K562 (cell line): Measurements from ENCODE around the gene ZNF862. TPM values are rescaled to one million over a fixed set of nuclear protein-coding genes. Genes with fewer than 3 reads are reported as not detected.

Experiments
- CC2D1A ChIP-seq: fragments of 450-650 bp; IDR thresholded peaks from 2 replicates; pipeline ENCODE4 v1.6.1; 2017; ENCODE audit warnings: mild to moderate bottlenecking
- GTF2F1 ChIP-seq: IDR thresholded peaks from 2 replicates; pipeline ENCODE4 v1.6.1; 2011; ENCODE audit warnings: low read depth, low read length, improper control_type of control experiment
- KDM5B ChIP-seq: fragments of 200-600 bp; sonication (generic); IDR thresholded peaks from 2 replicates; pipeline ENCODE4 v1.6.1; 2012; ENCODE audit warnings: low read depth, mild to moderate bottlenecking, moderate library complexity, low read length, control low read depth, inconsistent platforms; ENCODE audit not compliant: insufficient replicate concordance
- KLF10 ChIP-seq: fragments of 250-450 bp; sonication (Bioruptor Pico); IDR thresholded peaks from 2 replicates; pipeline ENCODE4 v1.6.1; 2021; ENCODE audit warnings: matching md5 sums
- NONO ChIP-seq, 2 experiments: fragments of 200-400 bp in 1 of 2; fragments of 450-650 bp in 1 of 2; formaldehyde crosslinking in 1 of 2; IDR thresholded peaks; 2 replicates each; pipeline ENCODE4 v1.6.1; 2017; ENCODE audit warnings: low read depth in 2 of 2, mild to moderate bottlenecking in 2 of 2, moderate library complexity in 2 of 2, low read length in 1 of 2
- PTRF ChIP-seq: fragments of 450-650 bp; IDR thresholded peaks from 2 replicates; pipeline ENCODE4 v1.6.1; 2016; ENCODE audit warnings: mild to moderate bottlenecking, missing genetic modification characterization, missing compliant biosample characterization
- RAD21 ChIP-seq, 2 experiments: fragments of 250-450 bp in 1 of 2; fragments of 450-650 bp in 1 of 2; sonication (Bioruptor Pico) in 1 of 2; formaldehyde crosslinking in 1 of 2; IDR thresholded peaks in 1 of 2; conservative IDR thresholded peaks in 1 of 2; 2 replicates each; pipeline versions ENCODE4 v1.4.0 to v1.8.0; 2020 to 2022; ENCODE audit warnings: mild to moderate bottlenecking in 2 of 2, moderate library complexity in 1 of 2
- RBM25 ChIP-seq: fragments of 200-400 bp; formaldehyde crosslinking; IDR thresholded peaks from 2 replicates; pipeline ENCODE4 v1.6.1; 2018; ENCODE audit warnings: low read length, low read depth, moderate library complexity; ENCODE audit not compliant: severe bottlenecking
- RFX1 ChIP-seq: fragments of 450-650 bp; IDR thresholded peaks from 2 replicates; pipeline ENCODE4 v1.6.1; 2016; ENCODE audit warnings: mild to moderate bottlenecking, moderate library complexity
- SAFB ChIP-seq: fragments of 200-400 bp; formaldehyde crosslinking; IDR thresholded peaks from 2 replicates; pipeline ENCODE4 v1.6.1; 2017; ENCODE audit warnings: low read depth, low read length, borderline replicate concordance
- TCF7 ChIP-seq: sonication (generic); IDR thresholded peaks from 2 replicates; pipeline ENCODE4 v1.6.1; 2016; ENCODE audit warnings: antibody characterized with exemption, borderline replicate concordance
- XRCC5 ChIP-seq: fragments of 200-400 bp; formaldehyde crosslinking; IDR thresholded peaks from 2 replicates; pipeline ENCODE4 v1.6.1; 2017; ENCODE audit warnings: low read depth, mild to moderate bottlenecking, low read length
- ZKSCAN1 ChIP-seq: fragments of 150-350 bp; IDR thresholded peaks from 2 replicates; pipeline ENCODE4 v1.6.1; 2016; ENCODE audit warnings: low read depth, low read length
- polyA plus RNA-seq, 8 experiments: library from polyadenylated mRNA; depleted of rRNA in 4 of 8; stranded (reverse) in 5 of 8; unstranded in 3 of 8; fragments of >200 nt; fragmentation: Nextera tagmentation in 2 of 8; fragmentation: Illumina TruSeq in 1 of 8; extraction: Ambion mirVana in 2 of 8; extraction: Trizol in 1 of 8; gene quantifications; 2 replicates each; pipeline versions ENCODE4 v1.2.1 to v1.2.3, GENCODE V29; 2011 to 2014; ENCODE audit warnings: inconsistent platforms in 1 of 8, missing spikeins in 1 of 8
- total RNA-seq, 7 experiments: library from RNA; depleted of rRNA in 6 of 7; stranded (reverse); fragments of >200 nt in 6 of 7; fragmentation: Illumina TruSeq in 2 of 7; extraction: Trizol in 2 of 7; gene quantifications; 2 replicates each; pipeline versions ENCODE4 v1.2.1 to v1.2.3, GENCODE V29; 2011 to 2021; ENCODE audit warnings: low replicate concordance in 1 of 7
- TF ChIP-seq, protein P1 (sequence below): sonication (generic); formaldehyde crosslinking; IDR thresholded peaks from 2 replicates; pipeline ENCODE4 v1.8.0; 2022; ENCODE audit warnings: missing genetic modification reagents, mild to moderate bottlenecking, borderline replicate concordance
- TF ChIP-seq, protein P2 (sequence below): fragments of 250-450 bp; sonication (Bioruptor Pico); IDR thresholded peaks from 2 replicates; pipeline ENCODE4 v1.4.0; 2020; ENCODE audit warnings: mild to moderate bottlenecking, moderate library complexity, borderline replicate concordance
- TF ChIP-seq, protein P3 (sequence below): sonication (generic); formaldehyde crosslinking; IDR thresholded peaks from 2 replicates; pipeline ENCODE4 v1.8.1; 2023; ENCODE audit warnings: mild to moderate bottlenecking, missing genetic modification reagents, moderate library complexity
- TF ChIP-seq, protein P4 (sequence below): fragments of 200-800 bp; sonication (Bioruptor generic); IDR thresholded peaks from 2 replicates; pipeline ENCODE4 v1.6.1; 2017; ENCODE audit warnings: missing genetic modification characterization, missing compliant biosample characterization
- TF ChIP-seq, protein P5 (sequence below): fragments of 250-450 bp; sonication (Bioruptor Pico); IDR thresholded peaks from 2 replicates; pipeline ENCODE4 v1.5.0; 2021

Gene ZNF862
- total and polyA plus RNA-seq, 9 of the 15 experiments (the other 6 are each of a cell fraction or from before 2014, with no cell fraction given): 1.1 to 3.9 (median 2.6) TPM

DNA sequence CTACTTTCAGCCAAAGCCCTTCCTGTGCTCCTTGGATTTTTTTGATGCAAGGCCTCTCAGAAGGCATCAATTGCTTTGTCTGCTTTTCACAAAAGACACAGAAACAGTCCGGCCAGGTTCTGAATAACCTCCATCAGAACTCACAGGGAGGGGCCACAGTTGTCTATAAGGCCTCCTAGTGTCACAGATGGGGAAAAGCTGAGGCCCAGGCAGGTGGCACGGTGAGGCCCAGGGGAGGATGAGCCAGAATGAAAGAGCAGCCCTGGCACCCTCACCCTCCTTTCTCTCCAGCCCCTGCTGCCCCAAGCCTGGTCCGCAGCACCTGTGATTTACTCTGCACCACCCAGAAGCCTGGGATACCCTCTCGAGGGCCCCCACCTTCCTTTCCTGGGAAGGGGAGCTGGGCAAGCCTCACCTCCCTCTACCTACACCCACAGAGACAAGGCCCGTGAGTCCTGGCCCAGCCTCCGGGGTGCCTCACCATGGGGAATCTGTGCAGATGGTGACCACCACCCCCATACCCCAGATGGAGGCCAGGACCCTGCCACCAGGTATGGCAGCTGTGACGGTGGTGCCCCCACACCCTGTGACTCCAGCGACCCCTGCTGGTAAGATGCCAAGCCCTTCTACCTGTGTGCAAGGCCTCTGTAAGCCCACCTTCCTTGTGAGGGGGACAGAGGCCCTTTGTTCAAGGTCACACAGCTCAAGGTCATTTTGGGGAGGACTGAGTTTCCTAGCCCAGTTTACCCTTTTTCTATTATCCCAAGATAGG lies 38.6 kb upstream of the ZNF862 start (continued):
- TF ChIP-seq, protein P1, sequence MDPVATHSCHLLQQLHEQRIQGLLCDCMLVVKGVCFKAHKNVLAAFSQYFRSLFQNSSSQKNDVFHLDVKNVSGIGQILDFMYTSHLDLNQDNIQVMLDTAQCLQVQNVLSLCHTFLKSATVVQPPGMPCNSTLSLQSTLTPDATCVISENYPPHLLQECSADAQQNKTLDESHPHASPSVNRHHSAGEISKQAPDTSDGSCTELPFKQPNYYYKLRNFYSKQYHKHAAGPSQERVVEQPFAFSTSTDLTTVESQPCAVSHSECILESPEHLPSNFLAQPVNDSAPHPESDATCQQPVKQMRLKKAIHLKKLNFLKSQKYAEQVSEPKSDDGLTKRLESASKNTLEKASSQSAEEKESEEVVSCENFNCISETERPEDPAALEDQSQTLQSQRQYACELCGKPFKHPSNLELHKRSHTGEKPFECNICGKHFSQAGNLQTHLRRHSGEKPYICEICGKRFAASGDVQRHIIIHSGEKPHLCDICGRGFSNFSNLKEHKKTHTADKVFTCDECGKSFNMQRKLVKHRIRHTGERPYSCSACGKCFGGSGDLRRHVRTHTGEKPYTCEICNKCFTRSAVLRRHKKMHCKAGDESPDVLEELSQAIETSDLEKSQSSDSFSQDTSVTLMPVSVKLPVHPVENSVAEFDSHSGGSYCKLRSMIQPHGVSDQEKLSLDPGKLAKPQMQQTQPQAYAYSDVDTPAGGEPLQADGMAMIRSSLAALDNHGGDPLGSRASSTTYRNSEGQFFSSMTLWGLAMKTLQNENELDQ (CRISPR knock-in tag): no peak
- TF ChIP-seq TCF7: no peak
- TF ChIP-seq, protein P2, sequence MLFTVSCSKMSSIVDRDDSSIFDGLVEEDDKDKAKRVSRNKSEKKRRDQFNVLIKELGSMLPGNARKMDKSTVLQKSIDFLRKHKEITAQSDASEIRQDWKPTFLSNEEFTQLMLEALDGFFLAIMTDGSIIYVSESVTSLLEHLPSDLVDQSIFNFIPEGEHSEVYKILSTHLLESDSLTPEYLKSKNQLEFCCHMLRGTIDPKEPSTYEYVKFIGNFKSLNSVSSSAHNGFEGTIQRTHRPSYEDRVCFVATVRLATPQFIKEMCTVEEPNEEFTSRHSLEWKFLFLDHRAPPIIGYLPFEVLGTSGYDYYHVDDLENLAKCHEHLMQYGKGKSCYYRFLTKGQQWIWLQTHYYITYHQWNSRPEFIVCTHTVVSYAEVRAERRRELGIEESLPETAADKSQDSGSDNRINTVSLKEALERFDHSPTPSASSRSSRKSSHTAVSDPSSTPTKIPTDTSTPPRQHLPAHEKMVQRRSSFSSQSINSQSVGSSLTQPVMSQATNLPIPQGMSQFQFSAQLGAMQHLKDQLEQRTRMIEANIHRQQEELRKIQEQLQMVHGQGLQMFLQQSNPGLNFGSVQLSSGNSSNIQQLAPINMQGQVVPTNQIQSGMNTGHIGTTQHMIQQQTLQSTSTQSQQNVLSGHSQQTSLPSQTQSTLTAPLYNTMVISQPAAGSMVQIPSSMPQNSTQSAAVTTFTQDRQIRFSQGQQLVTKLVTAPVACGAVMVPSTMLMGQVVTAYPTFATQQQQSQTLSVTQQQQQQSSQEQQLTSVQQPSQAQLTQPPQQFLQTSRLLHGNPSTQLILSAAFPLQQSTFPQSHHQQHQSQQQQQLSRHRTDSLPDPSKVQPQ (CRISPR knock-in tag): no peak
- TF ChIP-seq, protein P3, sequence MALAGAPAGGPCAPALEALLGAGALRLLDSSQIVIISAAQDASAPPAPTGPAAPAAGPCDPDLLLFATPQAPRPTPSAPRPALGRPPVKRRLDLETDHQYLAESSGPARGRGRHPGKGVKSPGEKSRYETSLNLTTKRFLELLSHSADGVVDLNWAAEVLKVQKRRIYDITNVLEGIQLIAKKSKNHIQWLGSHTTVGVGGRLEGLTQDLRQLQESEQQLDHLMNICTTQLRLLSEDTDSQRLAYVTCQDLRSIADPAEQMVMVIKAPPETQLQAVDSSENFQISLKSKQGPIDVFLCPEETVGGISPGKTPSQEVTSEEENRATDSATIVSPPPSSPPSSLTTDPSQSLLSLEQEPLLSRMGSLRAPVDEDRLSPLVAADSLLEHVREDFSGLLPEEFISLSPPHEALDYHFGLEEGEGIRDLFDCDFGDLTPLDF (CRISPR knock-in tag): no peak
- TF ChIP-seq, protein P4, sequence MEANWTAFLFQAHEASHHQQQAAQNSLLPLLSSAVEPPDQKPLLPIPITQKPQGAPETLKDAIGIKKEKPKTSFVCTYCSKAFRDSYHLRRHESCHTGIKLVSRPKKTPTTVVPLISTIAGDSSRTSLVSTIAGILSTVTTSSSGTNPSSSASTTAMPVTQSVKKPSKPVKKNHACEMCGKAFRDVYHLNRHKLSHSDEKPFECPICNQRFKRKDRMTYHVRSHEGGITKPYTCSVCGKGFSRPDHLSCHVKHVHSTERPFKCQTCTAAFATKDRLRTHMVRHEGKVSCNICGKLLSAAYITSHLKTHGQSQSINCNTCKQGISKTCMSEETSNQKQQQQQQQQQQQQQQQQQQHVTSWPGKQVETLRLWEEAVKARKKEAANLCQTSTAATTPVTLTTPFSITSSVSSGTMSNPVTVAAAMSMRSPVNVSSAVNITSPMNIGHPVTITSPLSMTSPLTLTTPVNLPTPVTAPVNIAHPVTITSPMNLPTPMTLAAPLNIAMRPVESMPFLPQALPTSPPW (CRISPR knock-in tag): no peak
- TF ChIP-seq PTRF (tag): no peak
- no peak for TF ChIP-seq RFX1
- no peak for TF ChIP-seq ZKSCAN1
- TF ChIP-seq RBM25: no peak
- TF ChIP-seq SAFB: no peak
- TF ChIP-seq CC2D1A: peak; percentile 48; the same call in 1 of the 2 replicates
- no peak for TF ChIP-seq GTF2F1
- 0 out of 2 replicates have a peak, but pooled peaks have one; percentile 37 for TF ChIP-seq XRCC5
- TF ChIP-seq RAD21 (CRISPR knock-in tag; conservative IDR thresholded peaks at IDR 0.05 in 1 of 2, IDR thresholded peaks at IDR 0.05 in 1 of 2): peak; percentile 69 to 77
- TF ChIP-seq, protein P5, sequence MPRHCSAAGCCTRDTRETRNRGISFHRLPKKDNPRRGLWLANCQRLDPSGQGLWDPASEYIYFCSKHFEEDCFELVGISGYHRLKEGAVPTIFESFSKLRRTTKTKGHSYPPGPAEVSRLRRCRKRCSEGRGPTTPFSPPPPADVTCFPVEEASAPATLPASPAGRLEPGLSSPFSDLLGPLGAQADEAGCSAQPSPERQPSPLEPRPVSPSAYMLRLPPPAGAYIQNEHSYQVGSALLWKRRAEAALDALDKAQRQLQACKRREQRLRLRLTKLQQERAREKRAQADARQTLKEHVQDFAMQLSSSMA (CRISPR knock-in tag): no peak
- TF ChIP-seq NONO (IDR thresholded peaks at IDR 0.05; ENCODE audit: low read depth in 2 of 2, low read length in 1 of 2): no peak
- TF ChIP-seq KLF10 (CRISPR knock-in tag): no peak
- no peak for TF ChIP-seq KDM5B
